Hippocampal formation (tissue), 2 donors: ENCODE results near the gene LRRC74A.

Experiments used
- DNase-seq, 2 donors: peaks; one replicate each; lab custom pipeline; 2025; lab: John Stamatoyannopoulos, UW

LRRC74A gene

DNA sequence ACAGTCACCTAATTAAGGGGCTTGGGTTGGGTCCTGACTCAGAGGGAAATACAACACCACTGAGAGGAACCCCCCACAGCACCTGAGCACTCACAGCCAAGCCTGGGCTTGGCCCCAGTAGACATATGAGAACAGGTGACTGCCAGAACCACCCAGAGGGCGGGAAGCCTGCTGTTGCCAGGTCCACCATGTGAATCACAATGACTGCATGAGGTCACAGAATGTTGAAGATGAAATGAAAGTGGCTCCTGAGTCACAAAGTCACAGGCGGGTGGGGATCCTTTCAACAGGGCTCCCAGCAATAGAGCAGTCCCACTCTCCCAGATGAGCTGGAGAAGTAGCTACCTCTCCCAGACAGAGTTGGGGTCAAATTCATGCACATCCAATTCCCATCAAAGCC lies at the start of gene LRRC74A:
TSS of gene LRRC74A (plus strand) at position 287 of the 400 bp plus-strand sequence. CDS start 290 bp downstream, outside the sequence.
- no peak for DNase-seq

DNA sequence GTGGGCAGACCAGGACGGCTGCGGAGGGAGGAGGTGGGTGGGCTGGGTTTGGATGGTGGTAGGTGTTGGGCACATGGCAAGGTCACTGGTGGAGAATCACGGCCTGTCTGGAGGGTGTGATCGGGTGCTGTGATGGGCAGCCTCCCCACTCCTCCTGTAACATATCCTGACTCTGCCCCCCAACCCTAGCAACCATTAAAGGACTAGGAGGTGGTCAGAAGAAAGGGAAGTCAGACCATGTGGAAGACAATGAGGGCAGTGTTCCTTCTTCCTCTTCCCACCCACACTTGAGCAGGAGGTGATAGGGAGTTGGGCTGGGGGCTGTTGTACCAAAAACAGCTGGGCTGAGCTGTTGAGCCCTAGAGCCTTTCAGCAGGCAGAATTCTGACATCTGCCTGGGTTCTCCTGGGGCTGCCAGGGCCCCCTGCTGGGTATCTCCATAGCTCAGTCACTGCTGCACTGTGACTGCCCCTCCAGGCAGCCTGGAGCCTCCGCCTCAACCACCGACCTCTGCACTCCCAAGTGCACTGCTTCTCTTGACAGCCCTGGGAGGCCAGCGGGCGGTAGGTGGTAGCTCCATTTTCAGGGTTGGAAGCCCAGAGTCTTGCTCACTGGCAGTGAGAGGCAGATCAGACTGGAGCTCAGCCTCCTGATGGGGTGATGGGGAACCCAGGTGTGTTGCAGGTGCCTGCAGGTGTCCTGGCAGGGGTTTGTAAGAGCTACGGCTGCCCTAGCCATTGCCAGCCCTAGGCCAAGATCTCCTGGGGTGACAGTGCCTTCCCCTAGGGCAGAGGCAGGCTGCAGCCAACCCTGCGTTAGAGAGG lies 49.6 kb upstream of the LRRC74A start:
- DNase-seq = no peak

DNA sequence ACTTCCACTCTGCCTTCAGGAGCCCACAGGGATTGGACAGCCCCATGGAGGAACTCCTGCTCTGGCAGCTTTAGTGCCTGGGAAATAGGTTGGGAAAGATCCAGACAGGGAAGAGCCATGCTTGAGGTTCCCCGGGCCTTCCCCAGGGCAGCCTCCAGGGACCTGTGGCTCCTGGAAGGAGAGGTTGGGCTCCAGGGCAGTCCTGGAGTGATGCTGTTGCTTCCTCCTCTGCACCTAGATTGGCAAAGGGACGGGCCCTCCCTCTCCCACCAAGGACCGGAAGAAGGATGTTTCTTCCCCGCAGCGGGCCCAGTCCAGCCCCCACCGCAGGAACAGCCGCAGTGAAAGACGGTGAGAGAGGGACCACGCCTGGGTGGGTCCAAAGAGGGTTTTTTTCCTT lies 48.5 kb upstream of the LRRC74A start:
- no peak for DNase-seq

DNA sequence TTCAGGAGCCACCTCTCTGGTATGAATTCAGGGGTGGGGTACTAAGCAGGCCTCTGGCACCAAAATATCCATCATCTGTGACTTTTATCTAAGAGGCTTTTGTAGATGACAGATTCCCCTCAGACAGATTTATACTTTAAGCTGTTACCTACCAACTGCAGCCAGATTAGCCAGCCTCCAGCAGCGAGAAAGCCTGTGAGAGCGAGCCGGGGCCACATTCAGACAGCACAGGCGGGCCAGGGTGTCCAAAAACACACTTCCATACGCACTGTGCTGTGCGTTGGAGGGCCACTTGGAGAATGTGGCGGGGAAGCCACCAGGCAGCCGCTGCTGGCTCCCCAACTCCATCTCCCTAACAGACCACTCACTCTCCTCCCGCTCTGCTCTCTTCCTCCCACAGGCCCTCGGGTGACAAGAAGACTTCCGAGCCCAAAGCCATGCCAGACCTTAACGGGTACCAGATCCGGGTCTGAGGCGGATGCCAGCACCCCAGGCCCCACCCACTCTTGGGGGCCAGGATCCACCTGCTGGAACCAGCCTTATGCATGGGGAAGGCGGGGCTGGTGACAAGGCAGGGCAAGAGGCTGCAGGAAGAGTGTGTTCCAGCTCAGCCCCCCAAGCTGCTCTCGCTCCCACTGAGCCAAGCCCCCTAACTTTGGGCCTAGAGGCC lies 47.5 kb upstream of the LRRC74A start:
- no peak for DNase-seq

DNA sequence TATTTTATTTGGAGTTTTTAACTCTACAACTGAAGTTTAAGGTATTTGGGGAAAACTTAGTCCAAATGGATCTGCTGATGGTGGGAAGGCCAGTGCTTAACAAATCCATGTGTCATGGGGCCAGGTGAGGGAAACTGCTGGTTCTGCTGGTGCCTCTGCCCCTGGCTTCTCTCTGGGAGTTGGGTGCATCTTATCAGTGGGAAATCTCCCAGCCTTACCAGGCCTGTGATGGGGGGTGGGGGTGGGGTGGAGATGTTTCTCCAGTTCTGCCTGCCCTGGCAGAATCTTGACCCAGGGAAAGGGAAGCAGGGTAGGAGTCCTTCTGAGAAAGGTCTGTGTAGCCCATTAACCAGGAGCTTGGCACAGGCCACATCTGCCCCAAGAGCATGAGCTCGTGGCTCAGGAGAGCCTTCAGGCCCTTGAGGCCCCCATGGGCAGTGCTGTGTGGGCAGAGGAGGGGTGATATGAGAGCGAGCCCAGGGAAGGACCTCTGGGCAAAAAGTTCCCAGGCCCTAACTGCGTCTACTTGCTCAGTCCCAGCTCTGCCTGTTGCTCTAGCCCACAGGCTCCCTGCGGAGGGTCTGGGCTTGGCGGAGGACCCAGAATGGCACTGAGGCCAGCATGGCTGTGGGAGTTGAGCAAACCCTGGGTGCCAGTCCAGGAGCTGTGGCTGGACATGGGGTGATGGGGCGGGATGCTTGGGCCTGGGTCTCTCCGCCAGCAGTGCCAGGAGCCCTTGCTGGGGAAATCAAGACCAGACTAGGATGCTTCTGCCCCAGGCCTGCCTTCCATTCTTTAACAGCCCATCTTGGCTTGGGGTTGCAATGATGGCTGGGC lies 46.8 kb upstream of the LRRC74A start:
- DNase-seq = no peak

DNA sequence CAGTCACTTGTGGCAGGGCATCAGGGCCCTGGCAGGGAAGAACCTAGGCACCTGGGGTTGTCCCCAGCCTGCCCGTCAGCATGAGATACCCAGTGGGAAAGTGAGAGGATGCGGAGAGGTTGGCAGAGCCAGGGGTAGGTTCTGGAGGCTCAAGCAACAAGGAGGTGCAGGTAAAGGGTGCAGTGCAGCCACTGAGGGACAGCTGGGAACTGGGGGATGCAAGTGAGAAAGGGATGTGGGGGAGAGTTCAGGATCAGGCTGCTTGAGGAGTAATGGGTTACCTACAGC lies 46.2 kb upstream of the LRRC74A start:
- no peak for DNase-seq

DNA sequence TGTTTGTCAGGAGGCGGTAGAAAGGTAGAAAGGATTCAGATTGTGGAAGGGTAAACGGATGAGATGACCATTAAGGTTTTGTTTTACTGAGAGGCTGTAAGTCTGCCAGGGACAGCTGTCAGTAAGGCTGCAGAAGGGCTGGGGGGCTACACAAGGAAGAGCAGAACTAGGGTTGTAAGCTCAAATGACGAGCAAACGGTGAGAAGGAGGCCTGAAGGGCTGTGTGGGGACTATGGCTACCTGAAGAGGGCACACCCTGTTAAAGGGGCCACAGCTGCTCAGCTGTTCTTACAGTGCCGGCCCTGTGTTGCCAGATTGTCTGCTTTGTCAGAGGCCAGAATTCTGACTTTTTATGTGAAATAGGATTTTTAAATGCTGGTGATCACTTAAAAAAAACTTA lies 45.8 kb upstream of the LRRC74A start:
- DNase-seq = no peak

DNA sequence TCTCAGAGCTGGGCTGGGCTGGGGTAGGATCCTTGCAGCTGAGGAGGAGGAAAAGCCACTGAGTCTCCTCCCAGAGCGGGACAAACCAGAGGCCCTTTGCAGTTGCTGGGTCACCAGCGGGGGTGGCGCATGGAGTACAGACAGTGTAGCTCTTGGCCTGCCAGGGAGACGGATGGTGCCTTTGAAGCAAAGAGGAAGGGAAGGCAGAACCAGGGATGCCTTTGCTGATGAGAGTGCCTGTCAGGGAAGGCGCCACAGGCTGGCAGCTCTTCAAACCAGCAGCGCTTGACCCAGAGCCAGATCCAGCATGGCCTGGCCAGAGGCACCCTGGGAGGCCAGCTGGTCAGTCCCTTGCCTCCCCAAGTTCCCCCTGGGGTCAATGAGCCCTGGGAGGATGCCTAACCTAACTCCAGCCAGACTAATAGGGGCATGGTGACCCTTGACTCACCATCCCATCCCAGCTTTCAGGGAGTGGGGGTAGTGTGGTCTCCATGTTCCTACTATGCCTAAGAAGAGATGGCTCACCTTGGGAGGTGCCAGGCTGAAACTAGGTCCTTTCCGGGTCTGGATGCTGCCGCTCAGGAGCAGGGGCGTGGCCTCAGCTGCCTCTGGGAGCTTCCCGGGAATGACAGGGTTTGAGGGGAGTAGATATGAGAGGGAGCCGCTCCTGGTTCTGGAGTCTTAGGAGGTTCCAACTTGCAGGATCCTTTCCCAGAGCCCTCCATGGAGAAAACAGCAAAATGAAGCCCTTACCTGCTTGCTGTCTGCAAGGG lies 45.1 kb upstream of the LRRC74A start:
- peak; percentile 70 to 82 for DNase-seq

DNA sequence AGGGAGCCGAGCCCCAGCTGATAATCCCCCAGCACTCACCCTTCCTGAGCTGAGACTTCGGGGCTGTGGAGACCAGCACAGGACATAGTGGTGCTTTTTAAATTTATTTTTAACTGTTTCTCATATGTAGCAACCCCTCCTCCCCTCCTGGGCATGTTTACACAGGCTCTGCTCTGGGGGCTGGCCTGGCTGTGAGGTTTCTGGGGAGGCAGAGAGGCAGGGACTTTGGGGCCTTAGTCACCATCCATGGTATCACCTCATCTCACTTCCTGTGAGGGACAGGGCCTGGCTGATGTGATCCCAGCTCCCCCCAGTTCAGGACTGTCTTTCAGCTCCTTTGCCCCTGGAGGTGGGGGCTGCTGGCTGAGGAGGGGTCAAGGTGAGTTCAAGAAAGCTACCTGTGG lies 44.6 kb upstream of the LRRC74A start:
- no peak for DNase-seq

DNA sequence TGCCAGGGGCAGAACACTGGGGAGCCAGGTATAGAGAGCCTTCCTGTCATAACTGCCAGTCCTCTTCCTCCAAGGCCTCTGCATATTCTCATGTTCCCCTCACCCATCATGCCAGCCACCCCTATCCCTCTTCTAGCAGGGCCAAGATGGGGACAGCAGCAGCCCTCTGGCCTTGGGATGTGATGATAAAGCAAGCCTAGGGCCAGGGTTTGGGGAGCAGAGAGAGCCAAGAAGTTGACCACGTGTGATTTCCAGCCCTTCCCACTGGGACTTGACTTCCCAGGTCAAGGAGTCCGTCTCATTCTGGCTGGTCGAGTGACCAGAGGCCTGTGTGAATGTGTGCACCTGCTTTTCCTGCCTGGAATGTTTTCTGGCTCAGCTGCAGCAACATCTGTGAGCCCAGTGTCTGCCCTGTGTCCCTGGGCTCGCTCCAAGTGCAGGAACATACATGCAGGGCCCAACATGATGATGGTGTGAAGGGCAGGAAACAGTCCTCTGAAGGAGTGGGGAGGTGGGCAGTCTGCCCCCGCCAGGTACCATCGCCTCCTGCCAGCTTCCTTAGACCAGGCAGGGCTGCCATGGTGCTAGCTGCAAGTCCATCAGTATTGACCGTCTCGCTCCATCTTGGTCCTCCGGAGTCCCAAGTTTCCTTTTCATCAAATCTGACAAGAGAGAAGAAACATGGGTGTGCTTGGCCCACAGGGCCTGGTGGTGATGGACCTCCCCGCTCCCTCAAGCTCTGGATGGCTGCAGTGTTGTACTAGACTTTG lies 43.9 kb upstream of the LRRC74A start:
- no peak for DNase-seq

DNA sequence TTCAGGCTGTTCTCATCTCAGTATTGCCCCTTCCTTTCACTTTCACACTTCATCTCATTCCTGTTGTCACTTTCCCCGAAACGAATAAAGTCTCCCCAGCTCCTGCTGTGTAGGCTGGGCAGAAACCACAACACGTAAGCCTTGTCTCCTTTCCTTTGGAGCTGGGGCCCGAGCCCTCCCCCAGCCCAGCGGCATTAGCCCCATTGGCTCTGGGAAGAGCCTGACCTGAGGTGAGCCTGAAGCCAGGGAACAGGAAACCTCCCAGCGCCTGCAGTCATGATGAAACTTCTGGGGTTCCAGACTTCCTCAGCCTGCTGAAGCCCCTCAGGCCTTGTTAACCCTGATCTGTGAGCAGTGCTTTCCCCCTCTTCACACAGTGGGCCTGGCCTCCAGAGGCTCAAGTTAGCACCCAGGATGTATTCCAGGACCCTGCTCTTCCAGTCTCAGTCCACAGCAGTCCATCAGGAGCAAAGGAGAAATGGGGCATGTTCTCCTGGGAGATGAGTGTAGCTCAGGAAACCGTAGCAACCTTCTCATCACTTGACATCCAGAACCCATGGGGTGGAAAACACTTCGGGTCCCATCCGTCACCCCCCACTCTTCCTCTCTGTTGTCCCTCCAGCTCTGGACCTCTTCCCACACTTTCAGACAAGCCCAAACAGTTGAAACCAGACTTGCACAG lies 43.2 kb upstream of the LRRC74A start:
- no peak for DNase-seq

DNA sequence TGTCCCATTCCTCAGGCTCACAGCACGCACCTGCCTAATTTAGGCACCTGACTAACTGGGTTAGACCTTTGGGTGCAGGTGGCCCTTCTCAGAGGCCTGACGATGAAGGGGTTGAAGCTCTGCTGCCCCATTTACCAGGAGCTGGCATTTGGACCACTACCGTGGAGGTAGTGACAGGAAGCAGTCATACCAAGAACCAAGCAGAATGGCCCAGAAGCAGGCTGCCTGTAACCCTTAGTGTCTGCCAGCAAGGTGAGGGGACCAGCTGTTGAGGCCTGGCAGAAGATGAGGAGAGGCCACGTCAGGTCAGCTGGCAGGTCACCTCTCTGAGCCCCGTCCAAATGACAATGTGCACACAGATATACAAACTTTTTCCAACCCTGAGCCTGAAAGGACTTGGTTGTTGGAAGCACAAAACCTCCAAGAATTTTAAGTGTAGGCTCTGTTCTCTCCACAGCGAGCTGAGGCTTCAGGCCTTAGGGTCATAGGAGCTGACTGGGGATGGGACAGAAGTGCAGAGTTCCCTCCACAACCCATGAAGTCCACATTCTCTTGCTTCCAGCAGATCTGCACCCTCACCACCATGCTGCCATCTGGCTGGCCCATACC lies 41.8 kb upstream of the LRRC74A start:
- no peak for DNase-seq

DNA sequence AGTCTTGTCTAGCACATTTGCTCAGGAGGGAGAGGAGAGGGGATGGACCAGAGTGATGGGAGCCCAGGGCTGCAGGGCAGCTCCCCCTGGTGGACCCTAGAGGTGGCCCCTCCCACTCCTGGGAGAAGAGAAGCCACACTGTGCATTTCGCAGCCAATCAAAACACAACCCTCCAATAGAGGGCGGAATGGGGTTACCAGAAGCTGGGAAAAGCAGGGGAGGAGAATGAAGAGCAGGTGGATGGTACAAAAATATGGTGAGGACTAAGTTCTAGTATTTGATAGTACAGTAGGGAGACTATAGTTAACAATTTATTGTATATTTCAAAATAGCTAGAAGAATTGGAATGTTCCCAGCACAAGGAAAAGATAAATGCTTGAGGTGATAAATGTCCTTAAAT lies 41.3 kb upstream of the LRRC74A start:
- peak; percentile 84 to 88 for DNase-seq

DNA sequence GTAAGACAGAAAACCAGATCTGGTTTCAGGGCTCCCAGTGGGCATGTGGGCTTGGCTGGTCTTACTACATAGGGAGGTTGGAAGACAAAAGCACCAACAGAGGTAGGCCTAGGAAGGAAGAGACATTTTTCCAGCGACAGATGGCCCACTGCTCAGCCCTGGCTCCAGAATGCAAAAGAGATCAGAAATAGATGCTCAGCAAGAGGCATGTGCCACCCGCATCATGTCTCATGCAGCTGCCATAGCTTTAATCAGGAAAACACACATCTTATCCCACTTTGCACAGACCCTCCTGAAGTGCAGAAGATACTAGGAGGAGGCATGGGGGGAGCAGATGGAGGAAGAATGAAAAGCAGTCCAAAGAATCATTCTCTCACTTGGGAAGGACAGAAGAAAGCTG lies 39.6 kb upstream of the LRRC74A start:
- DNase-seq = peak in 1 of 2 donors; percentile 54

DNA sequence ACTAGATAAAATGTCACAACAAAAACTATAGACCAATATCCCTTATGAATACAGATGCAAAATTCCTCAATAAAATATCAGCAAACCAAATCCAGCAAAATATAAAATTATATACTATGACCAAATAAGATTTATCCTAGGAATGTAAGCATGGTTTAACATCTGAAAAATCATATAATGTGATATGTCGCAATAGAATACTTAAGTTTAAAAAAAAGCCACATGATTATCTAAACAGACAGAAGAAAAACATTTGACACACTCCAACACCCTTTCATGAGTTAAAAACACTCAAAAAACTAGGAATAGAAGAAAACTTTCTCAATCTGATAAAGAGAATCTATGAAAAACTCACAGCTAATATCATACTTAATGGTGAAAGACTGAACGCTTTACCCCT lies 33.8 kb upstream of the LRRC74A start:
- no peak for DNase-seq

DNA sequence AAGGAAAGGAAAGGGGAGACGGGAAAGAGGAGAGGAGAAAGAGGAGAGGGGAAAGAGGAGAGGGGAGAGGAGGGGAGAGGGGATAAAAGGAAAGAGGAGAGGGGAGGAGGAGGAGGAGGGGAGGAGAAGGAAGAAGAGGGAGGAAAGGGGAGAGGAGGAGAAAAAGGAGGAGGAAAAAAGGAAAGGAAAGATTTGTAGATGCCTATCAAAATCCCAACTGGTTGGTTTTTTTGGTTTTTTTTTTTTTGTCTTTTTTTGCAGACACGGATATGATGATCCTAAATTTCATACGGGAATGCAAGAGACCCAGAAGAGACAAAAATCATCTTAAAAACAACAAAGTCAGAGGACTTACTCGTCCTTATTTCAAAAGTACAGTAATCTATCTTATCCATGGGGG lies 32.9 kb upstream of the LRRC74A start:
- DNase-seq = no peak

DNA sequence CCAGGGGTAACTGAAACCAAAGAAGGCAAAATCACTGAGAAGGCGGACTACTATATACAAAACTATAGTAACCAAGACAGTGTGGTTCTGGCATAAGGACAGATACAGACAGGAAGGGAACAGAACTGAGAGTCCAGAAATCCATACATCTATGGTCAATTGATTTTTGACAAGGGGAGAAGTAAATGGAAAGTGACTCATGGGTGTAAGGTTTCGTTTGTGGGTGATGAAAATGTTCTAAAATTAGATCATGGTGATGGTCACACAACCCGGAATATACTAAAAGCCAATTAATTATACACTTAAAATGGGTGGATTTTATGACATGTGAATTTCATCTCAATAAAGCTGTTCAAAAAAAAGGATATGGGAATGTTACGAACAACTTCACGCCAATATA lies 32.3 kb upstream of the LRRC74A start:
- no peak for DNase-seq

DNA sequence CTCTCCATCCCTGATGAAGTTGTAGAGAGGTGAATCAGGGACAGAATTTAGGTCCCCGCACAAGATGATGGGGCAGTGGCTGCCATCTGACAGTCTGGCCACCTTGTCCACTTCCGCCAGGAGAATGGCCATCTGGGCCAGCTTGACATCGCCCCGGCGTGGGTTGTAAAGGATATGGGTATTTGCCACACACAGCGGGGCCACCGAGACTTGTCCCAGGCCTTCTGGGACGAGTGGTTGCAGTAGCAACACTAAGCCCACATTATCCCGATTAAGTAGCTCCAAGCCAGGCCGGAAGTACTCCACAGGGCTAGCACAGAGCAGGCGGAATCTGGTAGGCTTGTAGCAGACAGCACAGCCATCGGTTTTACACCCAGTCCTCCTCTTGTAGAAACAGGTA lies 19.8 kb upstream of the LRRC74A start:
- DNase-seq = no peak

DNA sequence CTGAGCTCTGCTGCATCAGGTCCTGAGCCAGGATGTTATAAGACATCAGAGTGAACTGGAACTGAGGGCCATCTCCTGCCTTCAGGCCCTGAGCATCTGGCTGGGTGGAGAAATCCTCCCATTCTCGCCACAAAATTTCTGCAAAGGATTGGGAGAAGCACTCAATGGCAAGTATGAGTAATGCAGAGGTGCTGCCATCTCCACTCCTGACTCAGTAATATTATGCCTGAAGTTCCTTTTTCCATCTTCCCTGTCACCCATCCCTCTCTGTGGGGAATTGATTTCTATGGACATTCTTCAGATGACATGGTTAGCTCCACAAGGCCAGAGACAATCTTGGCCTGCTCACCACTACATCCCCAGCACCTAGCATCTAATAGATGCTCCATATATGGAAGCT lies 18.2 kb upstream of the LRRC74A start:
- no peak for DNase-seq

DNA sequence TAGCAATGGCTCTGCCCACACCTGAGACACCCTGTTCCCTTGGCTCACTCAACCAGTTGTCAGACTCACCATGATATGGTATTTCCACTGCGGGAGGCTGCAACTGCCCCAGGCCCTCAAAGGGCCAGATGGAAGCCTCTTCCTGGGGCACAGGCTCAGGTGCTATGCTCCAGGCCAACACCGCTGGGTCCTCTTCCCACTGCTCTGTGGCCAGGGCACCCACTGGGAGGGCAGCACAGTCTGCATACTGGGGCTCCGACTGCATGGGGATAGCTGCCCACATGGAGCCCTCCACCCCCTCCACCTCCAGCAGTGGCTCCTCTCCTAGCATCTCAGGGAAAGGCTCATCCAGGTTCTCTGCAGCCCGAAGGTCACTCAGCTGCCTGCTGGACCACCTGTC lies 17.2 kb upstream of the LRRC74A start:
- DNase-seq = no peak
